Measurements from ENCODE around the gene CDCA4.

Gene CDCA4

DNA sequence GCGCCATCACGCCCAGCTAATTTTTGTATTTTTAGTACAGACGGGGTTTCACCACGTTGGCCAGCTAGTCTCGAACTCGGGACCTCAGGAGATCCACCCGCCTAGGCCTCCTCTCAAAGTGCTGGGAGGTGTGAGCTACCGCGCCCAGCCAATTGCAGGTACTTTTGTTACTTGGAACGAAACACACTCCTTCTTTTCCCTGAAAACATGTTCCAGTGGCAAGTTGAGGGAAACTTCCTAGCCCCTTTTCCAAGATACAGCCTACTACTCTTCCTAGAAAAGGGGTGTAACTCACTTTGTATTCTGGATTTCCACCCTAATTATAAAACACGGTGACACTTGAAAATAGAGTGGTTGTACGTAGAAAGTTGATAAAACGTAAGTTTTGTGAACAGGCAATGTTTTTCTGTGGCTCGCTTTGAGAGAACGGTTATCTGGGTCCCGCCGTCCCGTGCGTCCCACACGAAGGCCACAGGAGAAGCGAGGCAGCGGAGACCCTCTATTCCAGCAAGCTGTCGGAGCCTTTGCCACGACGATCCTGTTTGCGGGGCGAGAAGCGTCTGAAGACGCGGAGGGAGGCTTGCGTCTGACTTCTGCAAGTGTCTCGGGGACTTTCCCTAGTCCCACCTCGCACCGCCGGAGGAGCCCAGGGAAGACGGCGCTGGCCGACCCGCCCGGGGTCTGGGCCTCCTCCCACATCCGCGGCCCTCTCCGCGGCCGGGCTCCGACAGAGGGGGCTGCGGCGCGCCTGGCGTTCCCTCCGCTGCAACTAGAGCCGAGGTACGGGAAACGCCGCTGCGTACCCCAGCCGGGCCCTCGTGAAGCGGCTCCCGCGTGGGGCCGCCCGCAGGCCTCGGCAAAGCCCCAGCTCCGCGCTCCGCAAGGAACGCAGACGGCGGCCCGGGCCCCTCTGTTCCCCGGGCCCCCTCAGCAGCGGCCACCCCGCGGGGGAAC lies 745 bp downstream of the CDCA4 start:
- peak overlapping the region; percentile 78 for H3K4me3 ChIP-seq (ENCODE audit: low read depth, low read length)
- no peak for TF ChIP-seq POLR2A (IDR thresholded peaks at IDR 0.05; ENCODE audit: extremely low read depth, insufficient read length)
- TF ChIP-seq, protein P1, sequence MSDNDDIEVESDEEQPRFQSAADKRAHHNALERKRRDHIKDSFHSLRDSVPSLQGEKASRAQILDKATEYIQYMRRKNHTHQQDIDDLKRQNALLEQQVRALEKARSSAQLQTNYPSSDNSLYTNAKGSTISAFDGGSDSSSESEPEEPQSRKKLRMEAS (IDR thresholded peaks at IDR 0.05; ENCODE audit: low read depth, low read length), result no peak
- TF ChIP-seq, protein P2, sequence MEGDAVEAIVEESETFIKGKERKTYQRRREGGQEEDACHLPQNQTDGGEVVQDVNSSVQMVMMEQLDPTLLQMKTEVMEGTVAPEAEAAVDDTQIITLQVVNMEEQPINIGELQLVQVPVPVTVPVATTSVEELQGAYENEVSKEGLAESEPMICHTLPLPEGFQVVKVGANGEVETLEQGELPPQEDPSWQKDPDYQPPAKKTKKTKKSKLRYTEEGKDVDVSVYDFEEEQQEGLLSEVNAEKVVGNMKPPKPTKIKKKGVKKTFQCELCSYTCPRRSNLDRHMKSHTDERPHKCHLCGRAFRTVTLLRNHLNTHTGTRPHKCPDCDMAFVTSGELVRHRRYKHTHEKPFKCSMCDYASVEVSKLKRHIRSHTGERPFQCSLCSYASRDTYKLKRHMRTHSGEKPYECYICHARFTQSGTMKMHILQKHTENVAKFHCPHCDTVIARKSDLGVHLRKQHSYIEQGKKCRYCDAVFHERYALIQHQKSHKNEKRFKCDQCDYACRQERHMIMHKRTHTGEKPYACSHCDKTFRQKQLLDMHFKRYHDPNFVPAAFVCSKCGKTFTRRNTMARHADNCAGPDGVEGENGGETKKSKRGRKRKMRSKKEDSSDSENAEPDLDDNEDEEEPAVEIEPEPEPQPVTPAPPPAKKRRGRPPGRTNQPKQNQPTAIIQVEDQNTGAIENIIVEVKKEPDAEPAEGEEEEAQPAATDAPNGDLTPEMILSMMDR (IDR thresholded peaks at IDR 0.05; ENCODE audit: low read depth, low read length), result no peak
- no peak for TF ChIP-seq MYC (IDR thresholded peaks at IDR 0.05; ENCODE audit: low read depth, low read length)
- DNase-seq (ENCODE audit: low read depth), result peak; percentile 65

DNA sequence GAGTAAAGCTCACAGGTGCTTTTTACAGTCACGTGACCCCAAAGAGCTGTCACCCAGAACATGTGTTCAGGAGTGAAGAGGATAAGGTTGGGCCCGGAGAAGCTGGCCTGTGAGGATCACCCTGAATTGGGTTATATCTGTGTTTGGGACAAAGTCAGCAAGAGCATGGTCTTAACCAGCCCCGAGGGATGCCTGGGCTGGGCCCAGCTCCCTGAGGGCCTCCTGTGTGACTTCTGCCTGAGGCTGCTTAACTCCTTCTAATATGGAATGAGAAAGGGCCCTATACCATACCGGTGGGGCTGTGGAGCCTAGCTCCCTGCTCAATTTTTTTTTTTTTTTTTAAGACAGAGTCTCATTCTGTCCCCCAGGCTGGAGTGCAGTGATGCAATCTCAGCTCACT lies 2.5 kb downstream of the CDCA4 start:
- peak overlapping the region; percentile 30 for H3K4me3 ChIP-seq (ENCODE audit: low read depth, low read length)
- peak; percentile 60 for DNase-seq (ENCODE audit: low read depth)
- no peak for TF ChIP-seq MYC (IDR thresholded peaks at IDR 0.05; ENCODE audit: low read depth, low read length)
- no peak for TF ChIP-seq POLR2A (IDR thresholded peaks at IDR 0.05; ENCODE audit: extremely low read depth, insufficient read length)
- TF ChIP-seq, protein P2 (IDR thresholded peaks at IDR 0.05; ENCODE audit: low read depth, low read length), result no peak
- TF ChIP-seq, protein P1 (IDR thresholded peaks at IDR 0.05; ENCODE audit: low read depth, low read length), result no peak

DNA sequence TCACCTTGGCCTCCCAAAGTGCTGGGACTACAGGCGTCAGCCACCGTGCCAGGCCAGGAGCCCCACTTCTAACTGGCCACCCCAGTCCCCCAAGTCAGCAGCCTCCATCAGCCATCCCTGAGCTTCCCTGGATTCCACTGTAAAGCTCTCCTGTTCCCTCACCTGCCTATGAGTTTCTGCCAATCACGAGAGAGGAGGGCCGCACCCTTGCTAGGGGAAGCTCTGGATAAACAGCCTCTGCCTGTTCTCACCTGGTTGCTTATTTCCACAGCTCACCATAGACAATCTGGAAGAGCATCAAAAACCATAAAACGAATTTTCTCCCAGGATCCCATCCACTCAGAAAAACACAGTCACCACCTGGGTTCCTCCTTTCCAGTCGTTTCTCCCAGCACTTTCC lies 5.0 kb downstream of the CDCA4 start:
- DNase-seq (ENCODE audit: low read depth), result no peak
- no peak overlapping the region for H3K4me3 ChIP-seq (ENCODE audit: low read depth, low read length)
- TF ChIP-seq, protein P1 (IDR thresholded peaks at IDR 0.05; ENCODE audit: low read depth, low read length), result no peak
- TF ChIP-seq, protein P2 (IDR thresholded peaks at IDR 0.05; ENCODE audit: low read depth, low read length), result no peak
- TF ChIP-seq MYC (IDR thresholded peaks at IDR 0.05; ENCODE audit: low read depth, low read length), result no peak

DNA sequence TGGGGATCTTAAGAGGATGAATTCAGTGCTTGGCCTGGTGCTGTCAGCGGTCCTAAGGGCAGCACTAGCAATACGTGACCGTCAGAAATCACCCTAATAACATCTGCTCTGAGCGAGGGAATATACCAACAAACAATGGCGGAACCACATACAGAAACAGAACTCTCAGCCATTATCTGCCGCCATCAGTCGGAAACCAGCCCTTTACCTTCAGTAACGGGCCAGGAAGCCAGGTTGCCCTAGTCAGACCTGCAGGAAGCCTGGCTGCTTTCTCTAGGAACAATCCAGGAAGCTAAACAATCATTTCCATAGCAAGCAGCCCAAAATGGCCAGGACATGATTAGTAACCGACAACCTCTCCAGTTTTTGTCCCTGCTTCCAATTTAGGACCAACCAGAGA lies 5.6 kb downstream of the CDCA4 start:
- TF ChIP-seq POLR2A (IDR thresholded peaks at IDR 0.05; ENCODE audit: extremely low read depth, insufficient read length) (no peak), MYC (IDR thresholded peaks at IDR 0.05; ENCODE audit: low read depth, low read length) (no peak)
- TF ChIP-seq, protein P1 (IDR thresholded peaks at IDR 0.05; ENCODE audit: low read depth, low read length), result no peak
- TF ChIP-seq, protein P2 (IDR thresholded peaks at IDR 0.05; ENCODE audit: low read depth, low read length), result no peak
- H3K4me3 ChIP-seq (ENCODE audit: low read depth, low read length), result no peak overlapping the region
- DNase-seq (ENCODE audit: low read depth), result no peak

DNA sequence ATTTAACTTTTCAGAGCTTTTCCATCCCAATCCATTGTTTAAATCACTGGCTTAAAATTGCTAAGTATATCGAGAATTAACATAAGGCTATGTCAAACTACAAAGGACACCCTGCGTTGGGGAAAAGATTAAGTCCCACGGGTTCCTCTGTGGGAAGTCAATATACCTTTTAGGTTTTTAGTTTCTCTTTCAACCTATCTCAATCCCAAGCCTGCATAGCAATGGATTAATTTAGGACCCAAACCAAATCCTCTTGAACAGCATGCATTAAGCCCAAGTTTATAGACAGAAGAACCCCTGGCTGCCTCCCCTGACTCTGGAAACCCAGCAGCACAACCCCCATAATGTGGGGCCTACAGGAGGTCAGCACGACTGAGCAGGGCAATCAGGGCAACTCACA lies 6.3 kb downstream of the CDCA4 start:
- DNase-seq (ENCODE audit: low read depth), result no peak
- TF ChIP-seq MYC (IDR thresholded peaks at IDR 0.05; ENCODE audit: low read depth, low read length), result no peak
- TF ChIP-seq, protein P2 (IDR thresholded peaks at IDR 0.05; ENCODE audit: low read depth, low read length), result no peak
- TF ChIP-seq POLR2A (IDR thresholded peaks at IDR 0.05; ENCODE audit: extremely low read depth, insufficient read length), result no peak
- TF ChIP-seq, protein P1 (IDR thresholded peaks at IDR 0.05; ENCODE audit: low read depth, low read length), result no peak
- no peak overlapping the region for H3K4me3 ChIP-seq (ENCODE audit: low read depth, low read length)

Measured in NB4 (cell line).